ENCODE data around the gene RALGAPA2.

Gene RALGAPA2

DNA sequence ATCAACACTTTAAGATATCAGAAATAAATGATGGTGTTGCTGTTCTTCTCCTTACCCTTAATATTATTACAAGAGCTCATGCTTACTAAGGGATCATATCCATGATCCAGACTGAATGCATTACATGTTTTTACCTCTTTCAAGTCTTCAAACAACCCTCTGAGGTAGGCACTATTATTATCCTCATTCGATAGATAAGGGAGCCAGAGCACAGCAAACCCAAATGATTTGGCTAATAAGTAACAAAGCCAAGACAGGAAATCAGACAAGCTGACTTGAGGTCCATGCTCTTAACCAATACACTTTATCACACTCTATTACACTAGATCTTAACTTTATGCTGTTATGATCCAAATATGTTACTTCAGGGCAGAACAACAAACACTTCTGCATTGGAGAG is 145.9 kb downstream of the RALGAPA2 start:
- Mint-ChIP-seq H3K4me3 (no peak overlapping the region), H3K9me3 (no peaks in the 10 kb centered on the region), H3K27ac (no peak overlapping the region), H3K4me1 (no peaks in the 10 kb centered on the region), H3K36me3 (peaks cover 19% of the 10 kb centered on the region)
- no peak for ATAC-seq
- DNase-seq (ENCODE audit: low spot score in 2 of 2) = no peak

DNA sequence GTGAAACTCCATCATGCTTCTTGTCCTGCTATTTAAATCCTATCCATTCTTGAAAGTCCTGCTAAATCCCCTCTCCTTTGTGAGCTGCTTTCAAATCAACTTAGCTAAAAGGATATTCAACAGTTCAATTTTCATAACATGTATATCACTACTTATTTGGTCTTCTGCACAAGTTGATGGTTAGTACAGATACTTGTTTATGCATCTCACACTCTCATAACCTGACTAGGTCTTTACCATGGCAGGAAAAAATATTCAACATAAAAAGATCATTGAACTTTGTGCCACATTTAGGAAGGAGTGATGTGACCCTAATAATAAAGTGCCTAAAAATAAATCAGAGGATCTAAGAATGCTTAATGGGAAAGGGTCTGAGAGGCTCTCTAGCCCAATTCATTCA is 148.2 kb downstream of the RALGAPA2 start:
- Mint-ChIP-seq H3K36me3 (peaks cover 6% of the 10 kb centered on the region), H3K9me3 (no peaks in the 10 kb centered on the region), H3K27ac (no peak overlapping the region), H3K4me3 (no peak overlapping the region), H3K4me1 (no peaks in the 10 kb centered on the region)
- no peak for DNase-seq (ENCODE audit: low spot score in 2 of 2)
- no peak for ATAC-seq

DNA sequence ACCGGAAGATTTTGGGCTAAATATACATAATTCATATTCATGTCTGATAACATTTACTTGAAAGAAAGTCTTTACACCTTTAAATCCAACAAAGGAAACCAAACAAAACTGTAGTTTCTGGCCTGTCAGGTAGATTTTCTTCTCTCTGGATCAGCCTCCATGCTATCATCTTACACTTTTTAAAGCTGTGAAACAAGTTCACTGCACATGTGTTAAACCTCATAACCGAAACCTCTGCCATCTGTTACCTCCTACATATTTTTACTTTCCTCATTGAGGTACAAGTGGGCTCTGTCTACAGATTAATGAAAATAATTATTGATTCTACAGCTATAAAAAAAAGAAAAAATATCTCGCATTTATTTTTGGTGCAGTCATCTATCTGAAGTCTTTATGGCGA is 149.9 kb downstream of the RALGAPA2 start:
- ATAC-seq = no peak
- peaks cover 6% of the 10 kb centered on the region for H3K36me3 Mint-ChIP-seq
- no peaks in the 10 kb centered on the region for H3K9me3 Mint-ChIP-seq
- no peak overlapping the region for H3K27ac Mint-ChIP-seq
- no peaks in the 10 kb centered on the region for H3K4me1 Mint-ChIP-seq
- no peak overlapping the region for H3K4me3 Mint-ChIP-seq
- DNase-seq (ENCODE audit: low spot score in 2 of 2) = no peak

DNA sequence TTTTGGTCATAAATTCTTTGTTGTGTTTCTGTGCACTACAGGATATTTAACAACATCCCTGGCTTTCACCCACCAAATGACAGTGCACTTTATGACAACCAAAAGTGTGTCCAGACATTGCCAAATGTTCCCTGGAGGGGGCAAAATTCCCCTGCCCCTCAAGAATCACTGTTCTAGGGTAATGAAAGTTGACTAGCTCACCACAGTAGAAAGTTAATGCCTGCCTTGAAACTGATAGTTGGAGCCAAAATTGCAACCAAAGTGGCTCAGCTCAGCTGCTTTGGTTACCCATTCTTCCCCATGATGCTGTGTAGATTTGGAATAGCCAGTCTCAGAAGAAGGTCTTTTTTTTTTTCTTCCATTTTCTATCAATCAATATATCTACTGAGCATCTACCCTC is 150.6 kb downstream of the RALGAPA2 start:
- Mint-ChIP-seq H3K4me3 (no peak overlapping the region), H3K27ac (no peak overlapping the region), H3K9me3 (no peaks in the 10 kb centered on the region), H3K4me1 (no peaks in the 10 kb centered on the region), H3K36me3 (no peaks in the 10 kb centered on the region)
- ATAC-seq = no peak
- no peak for DNase-seq (ENCODE audit: low spot score in 2 of 2)

DNA sequence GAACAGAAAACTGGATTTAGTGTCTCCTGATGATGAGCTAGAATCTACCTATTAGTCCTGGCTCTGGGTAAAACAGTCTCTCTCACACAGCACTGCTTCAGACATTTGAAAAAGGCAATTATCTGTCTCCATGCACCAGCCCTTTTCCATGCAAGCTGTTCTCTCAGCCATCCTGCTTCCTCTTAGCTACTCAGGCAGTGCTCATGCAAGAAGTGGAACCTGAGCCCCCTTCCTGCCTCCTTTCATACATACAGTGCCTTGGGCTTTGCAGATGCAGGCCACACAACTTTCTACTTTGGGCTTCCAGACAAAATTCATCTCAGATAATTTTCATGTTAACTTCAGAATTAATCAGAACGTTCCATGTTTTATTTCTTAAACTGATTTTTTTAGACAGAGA is 151.3 kb downstream of the RALGAPA2 start:
- Mint-ChIP-seq H3K36me3 (no peaks in the 10 kb centered on the region), H3K9me3 (no peaks in the 10 kb centered on the region), H3K4me1 (no peaks in the 10 kb centered on the region), H3K27ac (no peak overlapping the region), H3K4me3 (no peak overlapping the region)
- ATAC-seq (no peak), DNase-seq (ENCODE audit: low spot score in 2 of 2) (no peak)

DNA sequence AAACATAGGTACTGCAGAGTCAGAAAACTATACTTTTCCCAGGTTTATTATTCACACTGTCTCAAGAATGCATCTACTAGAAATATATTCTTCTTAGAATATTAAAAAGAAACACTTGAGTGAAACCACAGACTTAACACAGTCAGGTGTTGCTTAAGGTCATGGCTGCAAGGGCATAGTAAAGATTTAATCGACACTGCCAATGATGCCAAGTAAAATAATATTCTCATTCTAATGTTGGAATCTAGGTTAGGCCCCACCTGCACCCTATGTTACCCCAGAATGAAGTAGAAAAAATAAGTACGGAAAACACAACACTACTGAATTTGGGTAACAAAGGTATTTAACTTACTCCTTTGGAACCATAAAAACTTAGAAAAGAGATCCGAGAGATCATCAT is 155.0 kb downstream of the RALGAPA2 start:
- no peaks in the 10 kb centered on the region for H3K36me3 Mint-ChIP-seq
- ATAC-seq = no peak
- H3K27ac Mint-ChIP-seq = no peak overlapping the region
- no peaks in the 10 kb centered on the region for H3K4me1 Mint-ChIP-seq
- H3K9me3 Mint-ChIP-seq = no peaks in the 10 kb centered on the region
- no peak for DNase-seq (ENCODE audit: low spot score in 2 of 2)
- H3K4me3 Mint-ChIP-seq = no peak overlapping the region

DNA sequence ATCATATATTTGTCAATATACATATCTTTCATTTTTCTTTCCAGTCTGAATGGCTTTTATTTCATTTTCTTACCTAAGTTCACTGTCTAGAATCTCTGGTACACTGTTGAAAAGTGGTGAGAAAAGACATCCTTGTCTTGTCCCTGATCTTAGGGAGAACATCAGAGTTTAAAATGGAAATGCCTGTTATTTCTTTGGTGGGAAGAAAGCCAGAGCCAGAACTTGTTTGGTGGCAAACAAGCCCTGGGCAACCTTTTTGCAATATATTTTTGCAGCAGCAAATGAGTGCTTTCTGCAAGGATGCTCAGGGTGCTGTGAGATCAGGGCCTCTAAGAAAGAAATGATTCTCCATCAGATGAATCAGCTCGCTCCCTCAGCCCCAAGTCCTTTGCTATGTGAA is 156.6 kb downstream of the RALGAPA2 start:
- DNase-seq (ENCODE audit: low spot score in 2 of 2) = no peak
- Mint-ChIP-seq H3K4me3 (no peak overlapping the region), H3K9me3 (no peaks in the 10 kb centered on the region), H3K27ac (no peak overlapping the region), H3K36me3 (no peaks in the 10 kb centered on the region), H3K4me1 (no peaks in the 10 kb centered on the region)
- ATAC-seq = no peak

DNA sequence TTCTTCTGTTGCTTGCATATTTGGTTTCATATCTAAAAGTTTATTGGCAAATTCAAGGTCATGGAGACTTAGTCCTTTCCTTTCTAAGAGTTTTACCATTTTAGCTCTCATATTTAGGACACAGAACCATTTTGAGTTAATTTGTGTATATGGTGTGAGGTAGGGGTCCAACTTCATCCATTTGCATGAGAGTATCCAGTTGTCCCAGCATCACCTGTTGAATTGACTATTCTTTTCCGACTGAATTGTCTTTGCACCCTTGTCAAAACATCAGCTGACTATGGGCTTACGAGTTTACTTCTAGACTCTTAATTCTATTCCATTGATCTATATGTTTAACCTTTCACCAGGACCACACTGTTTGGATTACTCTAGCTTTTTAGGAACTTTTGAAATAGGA is 157.5 kb downstream of the RALGAPA2 start:
- Mint-ChIP-seq H3K36me3 (no peaks in the 10 kb centered on the region), H3K4me3 (no peak overlapping the region), H3K27ac (no peak overlapping the region), H3K9me3 (no peaks in the 10 kb centered on the region), H3K4me1 (peaks cover 5% of the 10 kb centered on the region)
- DNase-seq (ENCODE audit: low spot score in 2 of 2) = no peak
- no peak for ATAC-seq

DNA sequence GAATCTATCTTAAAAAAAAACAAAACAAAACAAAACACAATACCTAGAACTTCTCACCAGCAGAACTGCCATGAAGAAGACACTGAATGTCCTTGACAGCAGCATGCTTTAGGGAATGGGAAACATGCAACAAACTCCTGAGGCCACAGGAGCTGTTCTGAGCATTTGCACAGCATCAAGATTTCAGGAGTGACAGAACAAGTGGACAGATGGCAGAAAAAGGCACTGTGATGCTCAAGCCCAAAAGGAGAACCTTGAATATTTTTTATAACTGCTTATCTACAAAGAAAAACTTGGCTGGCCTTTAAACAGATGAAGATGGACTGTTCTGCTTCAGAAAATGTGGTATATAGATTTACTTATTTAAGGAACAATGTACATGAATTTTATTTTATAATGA is 158.9 kb downstream of the RALGAPA2 start:
- ATAC-seq (no peak), DNase-seq (ENCODE audit: low spot score in 2 of 2) (no peak)
- Mint-ChIP-seq H3K9me3 (no peaks in the 10 kb centered on the region), H3K36me3 (no peaks in the 10 kb centered on the region), H3K4me3 (no peak overlapping the region), H3K4me1 (peaks cover 5% of the 10 kb centered on the region), H3K27ac (no peak overlapping the region)

DNA sequence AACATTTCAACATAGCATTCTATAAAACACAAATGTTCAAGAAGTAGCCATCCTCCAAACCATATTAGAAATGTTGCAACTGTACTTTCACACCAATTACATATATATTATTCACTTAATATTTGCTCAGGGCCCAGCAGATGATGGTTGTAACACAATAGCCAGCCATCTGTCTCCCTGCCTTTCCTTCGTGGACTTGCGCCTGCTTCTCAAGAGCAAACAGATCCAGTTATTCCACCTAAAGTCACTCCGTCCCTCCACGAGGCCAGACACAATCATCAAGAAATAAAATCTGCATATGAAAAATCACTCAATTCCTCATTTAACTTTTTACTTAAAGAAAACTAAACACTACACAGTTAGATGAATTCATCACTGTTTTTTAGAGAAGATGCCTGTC is 160.4 kb downstream of the RALGAPA2 start:
- Mint-ChIP-seq H3K9me3 (no peaks in the 10 kb centered on the region), H3K4me1 (peaks cover 18% of the 10 kb centered on the region), H3K27ac (no peak overlapping the region), H3K4me3 (no peak overlapping the region), H3K36me3 (no peaks in the 10 kb centered on the region)
- DNase-seq (ENCODE audit: low spot score in 2 of 2) = no peak
- ATAC-seq = no peak

DNA sequence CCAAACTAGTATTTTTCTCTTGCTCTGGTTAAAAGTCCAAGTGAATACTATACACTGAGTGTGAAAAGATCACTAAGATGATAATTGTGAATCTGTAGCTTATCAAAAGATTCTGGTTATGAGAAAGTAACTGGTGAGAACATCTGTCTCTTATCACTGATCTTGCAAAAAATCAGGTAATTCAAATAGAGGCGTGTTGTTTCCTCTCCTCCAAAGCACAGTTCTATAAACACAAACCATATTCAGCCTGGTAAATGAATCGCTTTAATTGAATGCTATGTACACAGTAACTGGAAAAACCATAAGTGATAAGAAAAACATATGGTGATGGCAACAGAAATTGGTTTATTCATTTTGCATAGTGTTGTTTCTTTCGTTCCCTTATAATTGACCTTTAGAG is 161.0 kb downstream of the RALGAPA2 start:
- Mint-ChIP-seq H3K36me3 (no peaks in the 10 kb centered on the region), H3K27ac (no peak overlapping the region), H3K9me3 (no peaks in the 10 kb centered on the region), H3K4me3 (no peak overlapping the region), H3K4me1 (peaks cover 24% of the 10 kb centered on the region)
- no peak for ATAC-seq
- DNase-seq (ENCODE audit: low spot score in 2 of 2) = no peak

DNA sequence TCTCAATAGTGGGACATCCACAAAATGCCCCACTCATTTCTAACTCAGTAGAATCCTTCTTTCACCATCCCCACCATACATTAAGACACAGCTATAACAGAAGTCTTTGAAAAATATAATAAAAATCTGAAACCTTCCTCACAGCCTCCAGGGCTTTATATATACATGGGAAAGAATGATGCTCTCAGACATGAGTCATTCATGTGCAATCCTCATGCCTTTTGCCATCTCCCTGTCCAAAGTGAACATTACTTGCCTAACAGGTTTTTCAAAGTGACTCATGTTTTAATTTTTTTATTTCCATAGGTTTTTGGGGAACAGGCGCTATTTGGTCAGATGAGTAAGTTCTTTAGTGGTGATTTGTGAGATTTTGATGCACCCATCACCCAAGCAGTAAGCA is 162.7 kb downstream of the RALGAPA2 start:
- DNase-seq (ENCODE audit: low spot score in 2 of 2) (no peak), ATAC-seq (no peak)
- no peak overlapping the region for H3K27ac Mint-ChIP-seq
- peaks cover 11% of the 10 kb centered on the region for H3K36me3 Mint-ChIP-seq
- no peaks in the 10 kb centered on the region for H3K9me3 Mint-ChIP-seq
- no peak overlapping the region for H3K4me3 Mint-ChIP-seq
- H3K4me1 Mint-ChIP-seq = peaks cover 26% of the 10 kb centered on the region

DNA sequence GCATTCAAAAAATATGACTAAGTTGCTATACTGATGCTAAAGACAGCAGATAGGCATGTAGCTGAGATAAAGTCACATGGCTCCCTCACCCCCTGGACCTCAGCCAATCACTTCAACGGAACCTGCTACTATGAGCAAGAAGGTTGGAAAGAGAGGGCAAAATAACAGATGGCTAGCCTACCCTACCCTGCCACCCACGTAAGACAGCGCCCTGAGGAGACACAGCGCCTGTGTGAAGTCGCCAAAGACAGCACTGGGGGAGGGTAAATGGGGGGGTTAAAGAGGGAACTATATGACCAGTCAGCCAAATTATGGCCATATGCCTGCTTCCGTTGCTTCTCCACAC is 163.2 kb downstream of the RALGAPA2 start:
- H3K9me3 Mint-ChIP-seq = no peaks in the 10 kb centered on the region
- no peak for ATAC-seq
- no peak overlapping the region for H3K4me3 Mint-ChIP-seq
- no peak for DNase-seq (ENCODE audit: low spot score in 2 of 2)
- peaks cover 26% of the 10 kb centered on the region for H3K4me1 Mint-ChIP-seq
- H3K36me3 Mint-ChIP-seq = peaks cover 16% of the 10 kb centered on the region
- no peak overlapping the region for H3K27ac Mint-ChIP-seq

DNA sequence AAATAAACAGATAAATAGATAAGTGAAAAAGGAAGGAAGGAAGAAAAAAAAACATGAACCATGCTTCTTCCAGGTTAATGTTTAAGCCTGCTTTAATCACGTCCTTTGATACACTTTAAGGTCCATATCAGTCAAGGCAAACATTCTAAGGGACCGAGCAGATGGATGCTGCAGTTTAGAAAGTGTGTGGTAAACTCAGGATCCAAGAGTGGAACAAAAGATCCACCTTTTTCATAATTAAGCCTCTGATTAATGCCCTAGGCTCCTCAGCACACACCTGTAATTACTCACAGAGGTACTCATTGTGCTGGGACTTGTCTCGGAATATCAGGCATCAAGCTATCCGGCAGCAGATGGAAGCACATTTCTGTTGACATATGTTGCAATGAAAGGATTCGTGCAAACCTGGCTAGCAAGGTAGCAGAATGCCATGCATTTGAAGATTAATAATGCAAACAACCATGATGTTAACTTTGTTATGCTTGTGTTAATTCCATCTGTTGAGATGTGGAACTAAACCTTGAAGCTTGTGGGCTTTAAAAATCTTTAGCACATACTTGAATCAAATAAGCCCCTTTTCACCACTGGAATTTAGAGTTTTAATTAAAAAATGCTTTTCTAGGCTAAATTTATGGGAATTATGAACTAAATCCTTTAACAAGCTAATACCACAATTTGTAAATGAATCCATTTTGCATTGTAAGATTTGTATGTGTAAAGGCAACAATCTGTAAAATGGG is 163.7 kb downstream of the RALGAPA2 start:
- DNase-seq (ENCODE audit: low spot score in 2 of 2) (no peak), ATAC-seq (no peak)
- H3K4me1 Mint-ChIP-seq = peaks cover 26% of the 10 kb centered on the region
- H3K4me3 Mint-ChIP-seq = no peak overlapping the region
- no peaks in the 10 kb centered on the region for H3K9me3 Mint-ChIP-seq
- H3K27ac Mint-ChIP-seq = no peak overlapping the region
- peaks cover 21% of the 10 kb centered on the region for H3K36me3 Mint-ChIP-seq

DNA sequence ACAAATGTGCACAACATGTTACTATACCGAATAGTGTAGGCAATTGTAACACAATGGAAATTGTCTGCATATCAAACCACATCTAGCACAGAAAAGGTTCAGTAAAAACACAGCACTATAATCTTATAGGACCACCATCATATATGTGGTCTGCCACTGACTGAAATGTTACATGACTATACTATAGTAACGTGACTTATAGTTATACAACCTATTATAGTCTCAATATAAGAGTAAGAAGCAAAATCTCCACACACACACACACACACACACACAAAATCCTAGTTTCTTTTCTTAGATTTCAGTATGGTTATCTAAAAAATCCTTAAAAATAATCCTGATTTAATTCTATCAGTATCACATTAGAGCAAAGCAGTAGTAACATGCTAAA is 164.6 kb downstream of the RALGAPA2 start:
- ATAC-seq (peak; percentile 8), DNase-seq (ENCODE audit: low spot score in 2 of 2) (no peak)
- Mint-ChIP-seq H3K27ac (no peak overlapping the region), H3K9me3 (no peaks in the 10 kb centered on the region), H3K4me1 (peaks cover 26% of the 10 kb centered on the region), H3K36me3 (peaks cover 22% of the 10 kb centered on the region), H3K4me3 (no peak overlapping the region)

DNA sequence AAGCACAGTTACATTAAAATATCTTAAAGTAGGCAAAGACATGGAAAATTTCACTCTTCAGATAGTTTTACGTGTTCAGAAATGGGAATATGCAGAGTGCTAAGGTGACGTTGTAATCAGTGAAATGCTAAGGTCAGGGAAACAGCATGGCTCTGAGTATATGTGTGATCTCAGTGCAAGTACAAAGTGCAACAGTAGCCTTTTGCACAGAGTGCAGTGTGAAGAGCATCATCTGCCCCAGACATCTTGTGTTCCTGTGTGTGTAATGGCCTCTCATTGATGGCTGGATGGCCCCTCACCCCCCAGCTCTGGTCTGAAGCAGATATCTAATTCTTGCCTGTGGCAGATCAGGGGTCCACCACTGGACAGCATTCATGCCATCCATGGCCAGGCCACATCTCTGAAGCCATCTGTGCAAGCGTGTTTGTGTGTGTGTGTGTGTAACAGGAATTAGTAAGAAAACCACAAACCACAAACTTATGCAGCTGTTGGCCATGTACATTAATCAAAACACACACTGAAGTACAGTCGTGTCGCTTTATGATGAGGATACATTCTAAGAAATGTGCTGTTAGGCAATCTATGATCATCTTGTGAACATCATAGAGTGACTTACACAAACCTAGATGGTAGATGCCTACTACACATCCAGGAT is 165.1 kb downstream of the RALGAPA2 start:
- no peak overlapping the region for H3K4me3 Mint-ChIP-seq
- H3K27ac Mint-ChIP-seq = peak overlapping the region; percentile 27
- ATAC-seq (peak; percentile 79), DNase-seq (ENCODE audit: low spot score in 2 of 2) (no peak)
- H3K4me1 Mint-ChIP-seq = peaks cover 26% of the 10 kb centered on the region
- H3K36me3 Mint-ChIP-seq = peaks cover 22% of the 10 kb centered on the region
- H3K9me3 Mint-ChIP-seq = no peaks in the 10 kb centered on the region

All from stimulated activated effector memory CD8-positive, alpha-beta T cell treated with anti-CD3 and anti-CD28 coated beads, Interleukin-12 subunit alpha, Interleukin-12 subunit beta, amount 100 ng/mL, for 72 hours (primary cell).